Panc1 (cell line): ENCODE results near the gene FKBP10.

Source experiments
- CTCF ChIP-seq: fragments of 450-650 bp; IDR thresholded peaks from 2 replicates; pipeline ENCODE4 v1.5.1; 2017; ENCODE audit warnings: mild to moderate bottlenecking
- SIN3A ChIP-seq: IDR thresholded peaks from 2 replicates; pipeline ENCODE4 v1.6.1; 2012; ENCODE audit warnings: low read depth, mild to moderate bottlenecking, low read length, moderate library complexity, borderline replicate concordance; ENCODE audit not compliant: insufficient read depth
- TCF7L2 ChIP-seq: IDR thresholded peaks from 2 replicates; pipeline ENCODE4 v1.6.1; 2011; ENCODE audit warnings: mild to moderate bottlenecking, low read depth, low read length, inconsistent platforms

GRCh38 chr17:41784207-41784744 is 28.5 kb upstream of the FKBP10 start:
- TF ChIP-seq CTCF, result no peak
- no peak for TF ChIP-seq TCF7L2
- no peak for TF ChIP-seq SIN3A
